Inflammatory macrophage treated with lipopolysaccharide for 1 hour (primary cell): ENCODE results near the gene TYK2.
"Not testable (repeated sequence)": the region's sequence is repeated elsewhere in the genome, so short reads cannot be mapped to it uniquely, and the experiment has no call there.

ENCODE experiments used
- DNase-seq, 2 donors: peaks; one replicate each; pipeline ENCODE4 v3.0.0-alpha.2; 2020 to 2022

The TYK2 gene

GRCh38 chr19:10368101-10368803 lies 12.1 kb downstream of the TYK2 start:
- no peak for DNase-seq

- DNase-seq, result not testable (repeated sequence)
These were observed 13.3 kb downstream of the TYK2 start for GRCh38 chr19:10366950-10367512.

DNA sequence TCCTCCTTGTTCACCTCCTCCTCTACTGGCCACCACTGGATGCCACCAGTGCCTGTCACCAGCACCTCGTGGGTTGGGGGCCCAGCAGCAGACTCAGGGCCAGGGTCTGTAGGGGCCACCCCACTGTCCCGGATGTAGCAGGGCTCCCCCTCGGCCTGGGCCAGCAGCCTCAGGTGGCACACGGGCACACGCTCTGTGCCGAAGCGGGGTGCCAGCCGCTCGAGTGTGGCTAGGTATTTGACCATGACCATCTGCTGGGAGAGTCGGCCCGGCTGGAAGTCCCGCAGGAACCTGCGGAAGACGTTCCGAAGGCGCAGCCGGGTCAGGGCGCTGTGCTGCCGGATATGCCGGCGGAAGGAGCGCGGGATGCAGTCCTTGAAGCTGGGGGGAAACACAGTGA lies 14.9 kb downstream of the TYK2 start:
- DNase-seq, result no peak

- no peak for DNase-seq
These were observed 15.7 kb downstream of the TYK2 start for GRCh38 chr19:10364644-10365043.

DNA sequence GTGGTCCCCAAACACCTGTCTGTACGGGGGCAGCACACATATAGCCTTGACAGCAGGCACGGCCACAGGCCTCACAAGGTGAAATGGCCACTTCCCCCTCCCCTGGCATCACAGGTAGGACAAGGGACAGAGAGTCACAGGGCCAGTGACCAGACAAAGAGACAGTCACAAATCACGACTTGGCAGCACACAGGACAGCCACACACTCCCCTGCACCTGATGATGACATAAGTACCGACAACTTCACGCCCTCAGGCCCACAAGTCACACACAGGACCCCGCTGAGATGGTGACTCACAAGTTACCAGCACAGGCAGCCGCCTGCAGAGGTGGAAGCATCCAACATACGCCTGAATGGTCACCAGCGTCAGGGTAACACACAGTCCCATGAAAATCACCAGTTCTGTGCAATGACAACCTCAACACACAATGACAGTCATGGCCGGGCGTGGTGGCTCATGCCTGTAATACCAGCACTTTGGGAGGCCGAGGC lies 16.5 kb downstream of the TYK2 start:
- DNase-seq, result no peak

GRCh38 chr19:10362259-10362658 lies 18.1 kb downstream of the TYK2 start:
- no peak for DNase-seq

- no peak for DNase-seq
These were observed 18.8 kb downstream of the TYK2 start for GRCh38 chr19:10361569-10362011.

- no peak for DNase-seq
These were observed 23.9 kb downstream of the TYK2 start for GRCh38 chr19:10356431-10356830.

DNA sequence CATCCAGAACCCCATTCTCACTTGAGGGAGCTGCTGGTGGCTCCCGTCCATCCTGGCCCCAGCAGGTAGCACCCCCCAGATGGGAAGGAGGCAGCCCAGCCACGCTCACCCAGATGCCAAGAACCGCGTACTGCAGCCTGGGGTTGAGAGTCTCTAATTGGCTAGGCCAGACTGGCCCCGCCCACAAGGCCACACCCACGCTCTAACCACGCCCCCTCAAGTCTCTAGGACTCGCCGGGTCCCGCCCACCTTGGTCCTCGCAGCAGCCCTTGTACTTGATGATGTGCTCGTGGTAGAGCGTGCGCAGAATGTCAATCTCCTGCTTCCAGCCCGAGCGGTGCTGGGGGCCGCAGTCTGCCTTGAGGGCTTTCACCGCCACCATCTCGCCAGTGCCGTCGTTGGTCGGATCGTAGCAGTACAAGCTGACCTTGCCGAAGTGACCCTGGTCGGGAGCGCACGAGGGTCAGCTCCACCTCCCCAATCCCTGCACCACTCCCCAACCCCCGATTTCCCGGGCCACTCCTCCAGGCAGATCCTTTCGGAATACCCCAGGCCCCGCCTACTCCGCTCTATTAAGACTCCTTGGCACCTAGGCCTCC lies 26.5 kb downstream of the TYK2 start:
- DNase-seq, result peak in 1 of 2 donors; percentile 32

- DNase-seq, result no peak
These were observed 27.4 kb downstream of the TYK2 start for GRCh38 chr19:10352764-10353671.

- peak; percentile 89 to 92 for DNase-seq
These were observed 33.9 kb downstream of the TYK2 start for GRCh38 chr19:10346509-10346908.

DNA sequence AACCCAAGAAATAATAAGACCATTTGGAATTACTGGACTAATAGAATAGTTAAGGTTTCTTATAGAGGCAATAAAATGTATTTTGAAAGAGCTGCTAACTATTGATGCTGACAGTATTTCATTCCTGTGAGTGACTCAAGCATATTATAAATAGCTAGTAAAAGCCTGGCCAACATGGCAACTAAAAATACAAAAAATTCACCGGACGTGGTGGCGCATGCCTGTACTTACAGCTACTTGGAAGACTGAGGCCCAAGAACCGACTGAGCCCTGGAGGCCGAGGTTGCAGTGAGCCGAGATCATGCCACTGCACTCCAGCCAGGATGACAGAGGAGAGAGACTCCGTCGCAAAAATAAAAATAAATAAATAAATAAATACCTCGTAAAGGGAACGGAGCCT lies 35.6 kb downstream of the TYK2 start:
- DNase-seq, result no peak

DNA sequence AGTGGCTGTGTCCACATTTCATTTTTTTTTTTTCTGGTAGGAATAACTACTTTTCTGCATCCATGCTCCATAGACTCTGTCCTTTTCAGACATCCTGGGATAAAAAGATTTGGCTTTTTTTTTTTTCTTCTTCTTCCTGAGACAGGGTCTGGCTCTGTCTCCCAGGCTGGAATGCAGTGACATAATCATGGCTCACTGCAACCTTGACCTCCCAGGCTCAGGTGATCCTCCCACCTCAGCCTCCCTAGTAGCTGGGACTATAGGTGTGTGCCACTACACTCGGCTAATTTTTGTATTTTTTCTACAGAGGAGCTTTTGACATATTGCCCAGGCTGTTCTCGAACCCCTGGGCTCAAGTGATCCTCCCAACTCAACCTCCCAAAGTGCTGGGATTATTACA lies 36.9 kb downstream of the TYK2 start:
- no peak for DNase-seq

DNA sequence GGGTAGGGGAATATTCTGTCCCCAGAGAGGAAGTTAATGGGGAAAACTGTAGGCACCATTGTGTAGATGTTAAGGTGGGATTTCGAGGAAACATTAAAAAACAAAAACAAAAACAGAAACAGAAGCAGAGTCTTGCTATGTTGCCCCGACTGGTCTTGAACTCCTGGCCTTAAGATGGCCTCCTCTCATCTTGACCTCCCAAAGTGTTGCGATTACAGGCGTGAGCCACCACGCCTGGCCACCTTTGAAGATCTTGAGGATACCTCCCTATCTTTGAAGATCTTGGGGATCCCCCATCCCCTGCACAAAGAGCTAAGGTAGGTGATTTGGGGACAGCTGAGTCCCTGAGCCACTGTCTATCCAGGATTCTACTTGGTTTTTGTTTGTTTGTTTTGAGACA lies 40.4 kb downstream of the TYK2 start:
- DNase-seq, result no peak

GRCh38 chr19:10339380-10339960 lies 40.9 kb downstream of the TYK2 start, which contains the start of gene ICAM3:
ICAM3 (minus strand) TSS chr19:10339624; CDS start chr19:10339614, 10 bp downstream.
- peak; percentile 26 to 49 for DNase-seq

DNA sequence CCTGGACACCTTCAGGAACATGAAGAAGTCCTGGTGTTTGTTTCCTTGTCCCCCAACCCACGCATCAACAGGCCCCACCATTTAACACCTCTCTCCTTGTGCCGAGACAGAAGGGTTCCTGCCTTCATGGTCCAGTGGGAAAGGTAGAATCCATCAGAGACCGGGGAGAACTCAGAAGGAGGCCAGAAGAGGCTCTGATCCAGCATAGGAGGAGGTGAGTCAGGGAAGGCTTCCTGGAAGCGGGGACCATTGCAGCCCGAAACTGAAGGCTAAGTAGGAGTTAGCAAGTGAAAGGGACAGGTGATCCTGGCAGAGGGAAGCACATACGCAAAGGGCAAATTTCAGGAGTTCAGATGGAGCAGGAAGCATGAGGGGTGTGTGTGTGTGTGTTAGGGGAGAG lies 41.4 kb downstream of the TYK2 start:
- no peak for DNase-seq

DNA sequence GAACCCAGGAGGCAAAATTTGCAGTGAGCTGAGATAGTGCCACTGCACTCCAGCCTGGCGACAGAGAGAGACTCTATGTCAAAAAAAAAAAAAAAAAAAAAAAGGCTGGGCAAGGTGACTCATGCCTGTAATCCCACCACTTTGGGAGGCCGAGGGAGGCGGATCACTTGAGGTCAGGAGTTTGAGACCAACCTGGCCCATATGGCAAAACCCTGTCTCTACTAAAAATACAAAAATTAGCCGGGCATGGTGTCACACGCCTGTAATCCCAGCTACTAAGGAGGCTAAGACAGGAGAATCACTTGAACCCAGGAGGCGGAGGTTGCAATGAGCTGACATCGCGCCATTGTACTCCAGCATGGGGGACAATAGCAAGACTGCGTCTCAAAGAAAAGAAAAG lies 43.6 kb downstream of the TYK2 start:
- not testable (repeated sequence) for DNase-seq

GRCh38 chr19:10335352-10335985 lies 44.9 kb downstream of the TYK2 start:
- no peak for DNase-seq

DNA sequence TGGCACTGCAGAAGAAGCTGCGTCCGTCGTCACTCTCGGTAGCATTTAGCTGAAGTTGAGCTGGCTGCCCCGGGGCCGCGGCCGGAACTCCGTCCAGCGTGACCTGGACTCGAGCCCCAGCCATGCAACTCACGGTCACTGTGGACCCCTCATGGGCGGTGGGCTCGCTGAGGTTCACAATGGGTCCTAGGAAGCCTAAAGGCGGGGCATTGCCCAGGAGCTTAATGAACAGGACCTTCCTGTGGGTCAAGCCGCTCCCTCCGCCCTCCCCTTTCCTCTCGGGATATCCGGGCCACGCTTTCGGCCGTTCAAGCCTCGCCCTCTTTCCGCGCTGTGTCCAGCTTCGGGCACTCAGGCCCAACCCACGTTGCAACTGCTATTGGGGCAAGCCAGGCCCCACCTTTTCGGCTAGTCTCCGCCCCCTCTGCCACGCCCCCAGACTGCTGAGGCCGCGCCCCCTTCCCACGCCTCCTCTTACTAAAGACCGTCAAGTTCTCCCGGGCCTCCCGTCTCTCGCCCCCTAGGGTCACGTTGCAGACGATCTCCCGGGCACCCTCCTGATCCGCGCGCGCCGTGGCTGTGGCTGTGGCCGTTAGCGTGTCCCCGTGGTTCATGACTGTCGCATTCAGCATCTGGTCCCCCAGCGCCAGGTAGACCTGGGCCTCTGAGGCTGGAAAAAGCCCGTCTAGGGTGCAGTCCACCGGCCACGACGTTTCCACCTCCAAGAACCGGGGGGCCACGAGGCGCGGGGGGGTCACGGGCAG lies 45.6 kb downstream of the TYK2 start:
- DNase-seq, result peak; percentile 60 to 83

DNA sequence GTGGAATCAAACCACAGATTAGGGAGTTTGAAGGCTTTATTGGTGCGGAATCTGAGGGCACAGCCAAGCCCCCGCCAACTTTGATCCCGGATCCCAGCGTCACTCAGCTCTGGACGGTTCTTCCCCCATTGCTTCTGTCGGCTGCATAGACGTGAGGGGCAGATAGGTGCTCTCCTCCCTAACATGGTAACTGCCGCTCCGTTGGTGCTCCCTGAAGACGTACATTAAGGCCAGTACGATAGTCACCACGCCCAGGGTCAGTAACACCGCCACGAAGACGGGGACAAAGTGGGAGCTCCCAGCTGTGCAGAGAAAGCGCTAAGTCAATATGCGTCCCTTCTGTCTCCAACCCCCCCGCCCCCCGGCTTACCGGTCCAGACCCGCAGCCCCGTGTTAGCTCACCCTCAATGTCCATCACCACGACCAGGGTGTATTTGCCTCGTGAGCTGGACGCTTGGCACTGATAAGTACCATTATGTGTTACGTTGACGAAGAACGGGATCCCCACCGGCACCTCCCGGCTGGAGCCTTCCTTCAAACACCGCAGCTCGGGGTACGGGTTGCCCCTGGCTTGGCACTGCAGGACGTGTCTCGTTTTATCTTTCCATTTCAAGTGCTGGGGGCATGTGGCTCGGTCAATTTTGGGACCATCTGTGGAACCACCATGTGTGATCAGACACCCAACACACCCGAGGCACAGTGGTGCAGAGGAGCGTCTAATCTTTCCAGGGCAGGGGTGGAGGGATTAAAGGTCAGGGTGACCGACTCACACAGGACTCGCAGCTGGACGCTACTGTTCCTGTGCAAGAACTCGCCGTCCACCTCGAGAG lies 46.4 kb downstream of the TYK2 start:
- DNase-seq, result no peak
